Panc1 (cell line): Measurements from ENCODE around the gene AP3M1. TPM values are rescaled to one million over a fixed set of nuclear protein-coding genes. Genes with fewer than 3 reads are reported as not detected.

Experiments used
- ATAC-seq: fragments of 200-7000 bp; cut with Tn5 transposase; 2 replicates; pipeline ENCODE4 v1.9.1; 2020; ENCODE audit warnings: mild to moderate bottlenecking, moderate library complexity
- BruUV-seq: library from RNA; stranded (reverse); fragments of 400-500 nt; replicated peaks from 2 replicates; lab custom pipeline; 2021; lab: Mats Ljungman, UMichigan
- CTCF ChIA-PET: fragments of 300-600 bp; sonication (Branson Sonifier 250); formaldehyde crosslinking; loops from one replicate; lab custom pipeline; 2022; ENCODE audit warnings: antibody characterized with exemption; lab: Charles Lee
- POLR2A ChIA-PET: fragments of 300-600 bp; sonication (Branson Sonifier 250); formaldehyde crosslinking; loops from one replicate; lab custom pipeline; 2022; ENCODE audit warnings: antibody characterized with exemption; lab: Charles Lee
- DNase-seq: peaks from one replicate; pipeline ENCODE4 v3.0.0-alpha.2; 2010; ENCODE audit warnings: low read depth, low spot score
- H3K27ac ChIP-seq: 2 replicates; pipeline ENCODE4 v1.5.1; 2011; ENCODE audit warnings: mild to moderate bottlenecking, low read length, inconsistent platforms
- H3K27me3 ChIP-seq: fragments of 200-500 bp; sonication (Bioruptor generic); 2 replicates; pipeline ENCODE4 v1.6.0; 2014; ENCODE audit warnings: low read length, inconsistent platforms; ENCODE audit not compliant: control insufficient read depth, insufficient read depth
- H3K36me3 ChIP-seq: fragments of 200-500 bp; sonication (Bioruptor generic); 2 replicates; pipeline ENCODE4 v1.5.1; 2014; ENCODE audit warnings: inconsistent platforms, mild to moderate bottlenecking, low read length, moderate library complexity; ENCODE audit not compliant: control insufficient read depth, insufficient read depth
- H3K4me1 ChIP-seq: 2 replicates; pipeline ENCODE4 v1.5.1; 2011; ENCODE audit warnings: inconsistent platforms, mild to moderate bottlenecking, low read length, moderate library complexity; ENCODE audit not compliant: control insufficient read depth, insufficient read depth
- H3K4me3 ChIP-seq, 2 experiments: 2 replicates each; pipeline ENCODE4 v1.5.1; 2011 to 2012; ENCODE audit warnings: low read depth in 2 of 2, low read length in 2 of 2, mild to moderate bottlenecking in 2 of 2, inconsistent platforms in 1 of 2, moderate library complexity in 1 of 2
- H3K9me3 ChIP-seq: fragments of 200-500 bp; sonication (Bioruptor generic); 2 replicates; pipeline ENCODE4 v1.5.1; 2014; ENCODE audit warnings: low read depth, mild to moderate bottlenecking, inconsistent platforms, low read length, moderate library complexity; ENCODE audit not compliant: control insufficient read depth, insufficient read depth
- POLR2AphosphoS5 ChIP-seq: IDR thresholded peaks from 2 replicates; pipeline ENCODE4 v1.6.1; 2012; ENCODE audit warnings: mild to moderate bottlenecking, low read depth, low read length, moderate library complexity
- SIN3A ChIP-seq: IDR thresholded peaks from 2 replicates; pipeline ENCODE4 v1.6.1; 2012; ENCODE audit warnings: low read depth, mild to moderate bottlenecking, low read length, moderate library complexity, borderline replicate concordance; ENCODE audit not compliant: insufficient read depth
- TCF7L2 ChIP-seq: IDR thresholded peaks from 2 replicates; pipeline ENCODE4 v1.6.1; 2011; ENCODE audit warnings: mild to moderate bottlenecking, low read depth, low read length, inconsistent platforms
- in situ Hi-C: cut with HindIII; loops from 2 replicates; pipeline ENCODE4 v1.10.0; 2016; ENCODE audit warnings: low sequenced_read_pairs, low pct_unique_long_range_greater_than_20kb
- intact Hi-C: fragments of 100-400 bp; cut with micrococcal nuclease; formaldehyde crosslinking; loops from one replicate; pipeline ENCODE4 v1.10.0; 2022; ENCODE audit not compliant: unreplicated experiment
- total RNA-seq: library from RNA; stranded (reverse); gene quantifications from one replicate; pipeline ENCODE4 v1.2.1, GENCODE V29; 2021; ENCODE audit not compliant: unreplicated experiment
- TF ChIP-seq, protein P1 (sequence below), 2 experiments: IDR thresholded peaks; 2 replicates each; pipeline ENCODE4 v1.6.1; 2011 to 2012; ENCODE audit warnings: low read depth in 2 of 2, control low read depth in 1 of 2, low read length in 1 of 2, mild to moderate bottlenecking in 1 of 2, moderate library complexity in 1 of 2; ENCODE audit not compliant: insufficient read depth in 1 of 2
- TF ChIP-seq, protein P2 (sequence below): fragments of 450-650 bp; IDR thresholded peaks from 2 replicates; pipeline ENCODE4 v1.5.1; 2017; ENCODE audit warnings: mild to moderate bottlenecking

AP3M1 gene
- total RNA-seq, 1 experiment from 2014 or later, result 51.5 TPM

DNA sequence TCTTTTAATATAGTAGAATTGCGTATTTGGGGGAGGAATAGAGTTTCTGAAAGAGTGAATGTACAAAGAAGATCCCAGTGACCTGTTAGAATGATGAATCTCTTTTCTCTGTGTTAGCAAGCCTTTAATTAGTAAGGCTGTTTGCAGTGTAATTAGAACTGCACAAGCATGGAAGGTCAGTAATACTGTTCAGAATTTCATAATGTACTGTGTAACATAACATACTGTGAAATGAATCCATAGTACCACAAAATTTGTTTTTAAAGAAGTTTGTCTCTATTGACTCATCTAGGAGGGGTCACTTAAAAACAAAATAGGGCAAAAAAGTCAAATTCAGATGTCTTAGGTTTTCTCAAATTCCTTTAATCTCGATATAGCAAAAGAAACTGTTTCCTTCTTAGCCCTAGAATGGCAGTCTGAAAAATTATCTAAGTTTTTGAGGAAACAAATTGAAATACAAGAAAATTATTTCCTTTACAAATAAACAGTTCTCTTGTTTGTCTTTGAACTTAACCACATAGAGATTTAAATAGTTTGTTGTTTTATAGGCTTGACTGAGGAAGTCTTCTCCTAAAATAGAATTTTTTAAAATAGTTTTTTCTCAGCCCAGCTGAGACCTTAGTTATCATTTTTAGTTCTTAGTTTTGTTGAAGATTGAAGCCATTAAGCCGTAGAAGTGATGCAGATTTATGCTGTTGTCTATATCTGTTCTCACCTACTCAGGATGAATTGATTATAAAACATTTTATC is 12.9 kb upstream of the AP3M1 start:
- Histone ChIP-seq H3K36me3 (no peaks in the 10 kb centered on the region), H3K27me3 (no peaks in the 10 kb centered on the region), H3K4me1 (peaks cover 16% of the 10 kb centered on the region; the same call in 1 of the 2 replicates), H3K27ac (no peak overlapping the region), H3K4me3 (no peak overlapping the region), H3K9me3 (no peaks in the 10 kb centered on the region)
- ChIA-PET CTCF (no interaction called here), POLR2A (interaction anchor here (1.1 kb wide), 1 partner anchor 11 kb away, joined by 7 read pairs; no protein-coding TSS in a partner anchor)
- DNase-seq (no peak), ATAC-seq (no peak)
- TSS peak; percentile 38 for BruUV-seq
- intact Hi-C loops, result no loop called here
- no peak for TF ChIP-seq TCF7L2
- no peak for TF ChIP-seq POLR2AphosphoS5
- no peak for TF ChIP-seq SIN3A
- TF ChIP-seq, protein P1, sequence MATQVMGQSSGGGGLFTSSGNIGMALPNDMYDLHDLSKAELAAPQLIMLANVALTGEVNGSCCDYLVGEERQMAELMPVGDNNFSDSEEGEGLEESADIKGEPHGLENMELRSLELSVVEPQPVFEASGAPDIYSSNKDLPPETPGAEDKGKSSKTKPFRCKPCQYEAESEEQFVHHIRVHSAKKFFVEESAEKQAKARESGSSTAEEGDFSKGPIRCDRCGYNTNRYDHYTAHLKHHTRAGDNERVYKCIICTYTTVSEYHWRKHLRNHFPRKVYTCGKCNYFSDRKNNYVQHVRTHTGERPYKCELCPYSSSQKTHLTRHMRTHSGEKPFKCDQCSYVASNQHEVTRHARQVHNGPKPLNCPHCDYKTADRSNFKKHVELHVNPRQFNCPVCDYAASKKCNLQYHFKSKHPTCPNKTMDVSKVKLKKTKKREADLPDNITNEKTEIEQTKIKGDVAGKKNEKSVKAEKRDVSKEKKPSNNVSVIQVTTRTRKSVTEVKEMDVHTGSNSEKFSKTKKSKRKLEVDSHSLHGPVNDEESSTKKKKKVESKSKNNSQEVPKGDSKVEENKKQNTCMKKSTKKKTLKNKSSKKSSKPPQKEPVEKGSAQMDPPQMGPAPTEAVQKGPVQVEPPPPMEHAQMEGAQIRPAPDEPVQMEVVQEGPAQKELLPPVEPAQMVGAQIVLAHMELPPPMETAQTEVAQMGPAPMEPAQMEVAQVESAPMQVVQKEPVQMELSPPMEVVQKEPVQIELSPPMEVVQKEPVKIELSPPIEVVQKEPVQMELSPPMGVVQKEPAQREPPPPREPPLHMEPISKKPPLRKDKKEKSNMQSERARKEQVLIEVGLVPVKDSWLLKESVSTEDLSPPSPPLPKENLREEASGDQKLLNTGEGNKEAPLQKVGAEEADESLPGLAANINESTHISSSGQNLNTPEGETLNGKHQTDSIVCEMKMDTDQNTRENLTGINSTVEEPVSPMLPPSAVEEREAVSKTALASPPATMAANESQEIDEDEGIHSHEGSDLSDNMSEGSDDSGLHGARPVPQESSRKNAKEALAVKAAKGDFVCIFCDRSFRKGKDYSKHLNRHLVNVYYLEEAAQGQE (IDR thresholded peaks at IDR 0.05; ENCODE audit: insufficient read depth in 1 of 2, low read depth in 2 of 2, low read length in 1 of 2), result no peak
- TF ChIP-seq, protein P2, sequence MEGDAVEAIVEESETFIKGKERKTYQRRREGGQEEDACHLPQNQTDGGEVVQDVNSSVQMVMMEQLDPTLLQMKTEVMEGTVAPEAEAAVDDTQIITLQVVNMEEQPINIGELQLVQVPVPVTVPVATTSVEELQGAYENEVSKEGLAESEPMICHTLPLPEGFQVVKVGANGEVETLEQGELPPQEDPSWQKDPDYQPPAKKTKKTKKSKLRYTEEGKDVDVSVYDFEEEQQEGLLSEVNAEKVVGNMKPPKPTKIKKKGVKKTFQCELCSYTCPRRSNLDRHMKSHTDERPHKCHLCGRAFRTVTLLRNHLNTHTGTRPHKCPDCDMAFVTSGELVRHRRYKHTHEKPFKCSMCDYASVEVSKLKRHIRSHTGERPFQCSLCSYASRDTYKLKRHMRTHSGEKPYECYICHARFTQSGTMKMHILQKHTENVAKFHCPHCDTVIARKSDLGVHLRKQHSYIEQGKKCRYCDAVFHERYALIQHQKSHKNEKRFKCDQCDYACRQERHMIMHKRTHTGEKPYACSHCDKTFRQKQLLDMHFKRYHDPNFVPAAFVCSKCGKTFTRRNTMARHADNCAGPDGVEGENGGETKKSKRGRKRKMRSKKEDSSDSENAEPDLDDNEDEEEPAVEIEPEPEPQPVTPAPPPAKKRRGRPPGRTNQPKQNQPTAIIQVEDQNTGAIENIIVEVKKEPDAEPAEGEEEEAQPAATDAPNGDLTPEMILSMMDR, result no peak
- in situ Hi-C loops, result no loop called here

DNA sequence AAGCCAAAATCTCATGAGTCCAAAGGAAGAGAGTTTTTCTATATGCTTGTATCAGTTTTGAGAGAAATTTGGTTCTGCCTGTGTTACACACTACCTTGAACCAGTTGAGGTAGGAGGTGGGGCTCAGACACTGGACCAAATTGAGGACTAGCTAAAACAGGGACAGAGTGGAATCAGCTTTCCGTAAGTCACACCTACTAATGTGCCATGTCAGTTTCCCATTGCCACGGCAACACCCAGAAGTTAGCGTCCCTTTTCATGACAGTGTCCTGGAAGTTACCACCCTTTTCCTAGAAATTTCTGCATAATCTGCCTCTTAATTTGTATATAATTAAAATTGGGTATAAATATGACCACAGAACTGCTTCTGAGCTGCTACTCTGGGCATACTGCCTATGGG is 9.4 kb upstream of the AP3M1 start:
- POLR2A ChIA-PET, result no interaction called here
- Histone ChIP-seq H3K27me3 (no peaks in the 10 kb centered on the region), H3K36me3 (no peaks in the 10 kb centered on the region), H3K4me3 (no peak overlapping the region), H3K4me1 (peaks cover 10% of the 10 kb centered on the region; the same call in 1 of the 2 replicates), H3K27ac (no peak overlapping the region), H3K9me3 (no peaks in the 10 kb centered on the region)
- in situ Hi-C loops (no loop called here), intact Hi-C loops (no loop called here)
- ATAC-seq (no peak), DNase-seq (no peak)
- CTCF ChIA-PET, result no interaction called here
- TF ChIP-seq, protein P2, result no peak
- TF ChIP-seq SIN3A, result no peak
- TF ChIP-seq, protein P1 (IDR thresholded peaks at IDR 0.05; ENCODE audit: insufficient read depth in 1 of 2, low read depth in 2 of 2, low read length in 1 of 2), result no peak
- TF ChIP-seq TCF7L2, result no peak
- BruUV-seq, result no TSS peak
